Activated T-helper 17 cell treated with anti-CD3 and anti-CD28 coated beads, Interleukin-2, amount 50 U/mL, for 72 hours (primary cell): ENCODE data around the gene C16orf89. TPM values are rescaled to one million over a fixed set of nuclear protein-coding genes. Genes with fewer than 3 reads are reported as not detected.
"Not testable (repeated sequence)": the region's sequence is repeated elsewhere in the genome, so short reads cannot be mapped to it uniquely, and the experiment has no call there.

Source experiments
- ATAC-seq: fragments of 150-1000 bp; cut with Tn5 transposase; replicated peaks from 2 replicates; pipeline ENCODE4 v1.10.0; 2021; ENCODE audit warnings: mild to moderate bottlenecking, moderate library complexity
- H3K27ac Mint-ChIP-seq: one replicate; pipeline ENCODE4 v1.8.0; 2022; ENCODE audit warnings: mixed read lengths
- H3K27me3 Mint-ChIP-seq: one replicate; pipeline ENCODE4 v1.8.0; 2022; ENCODE audit warnings: mixed read lengths
- H3K36me3 Mint-ChIP-seq: one replicate; pipeline ENCODE4 v1.8.0; 2022; ENCODE audit warnings: low read depth, mild to moderate bottlenecking, mixed read lengths
- H3K4me1 Mint-ChIP-seq: one replicate; pipeline ENCODE4 v1.8.0; 2022; ENCODE audit warnings: mixed read lengths
- H3K4me3 Mint-ChIP-seq: one replicate; pipeline ENCODE4 v1.8.0; 2022; ENCODE audit warnings: mild to moderate bottlenecking, mixed read lengths
- H3K9me3 Mint-ChIP-seq: one replicate; pipeline ENCODE4 v1.8.0; 2022; ENCODE audit warnings: mixed read lengths
- total RNA-seq, 2 donors: library from RNA; stranded (reverse); gene quantifications; one replicate each; pipeline ENCODE4 v1.2.3, GENCODE V29; 2022

C16orf89 gene, protein sequence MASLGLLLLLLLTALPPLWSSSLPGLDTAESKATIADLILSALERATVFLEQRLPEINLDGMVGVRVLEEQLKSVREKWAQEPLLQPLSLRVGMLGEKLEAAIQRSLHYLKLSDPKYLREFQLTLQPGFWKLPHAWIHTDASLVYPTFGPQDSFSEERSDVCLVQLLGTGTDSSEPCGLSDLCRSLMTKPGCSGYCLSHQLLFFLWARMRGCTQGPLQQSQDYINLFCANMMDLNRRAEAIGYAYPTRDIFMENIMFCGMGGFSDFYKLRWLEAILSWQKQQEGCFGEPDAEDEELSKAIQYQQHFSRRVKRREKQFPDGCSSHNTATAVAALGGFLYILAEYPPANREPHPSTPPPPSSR
- total RNA-seq = not detected

DNA sequence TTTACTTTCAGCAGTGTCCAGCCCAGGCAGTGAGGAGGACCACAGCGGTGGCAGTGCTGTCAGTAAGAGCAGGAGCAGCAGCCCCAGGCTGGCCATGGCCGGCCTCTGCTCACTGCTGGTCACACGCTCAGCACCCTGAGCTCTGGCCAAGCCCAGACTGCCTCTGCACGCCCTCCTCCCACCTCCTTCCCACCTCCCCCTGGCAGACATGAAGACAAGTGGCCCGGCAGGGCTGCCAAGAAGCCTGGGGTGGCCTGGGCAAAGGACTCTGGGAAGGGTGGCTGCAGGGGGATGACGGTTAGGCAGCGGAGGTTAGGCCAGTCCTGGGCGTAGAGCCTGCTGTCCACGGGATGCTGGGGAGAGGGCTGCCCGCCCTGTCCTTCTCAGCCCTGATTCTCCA, at the start of gene C16orf89:
C16orf89 (minus strand) TSS at position 144 of the 400 bp plus-strand sequence; CDS start at position 96, 48 bp downstream.
- H3K9me3 Mint-ChIP-seq = no peaks in the 10 kb centered on the region
- no peaks in the 10 kb centered on the region for H3K36me3 Mint-ChIP-seq
- H3K4me3 Mint-ChIP-seq = no peak within 1 kb of the TSS
- ATAC-seq = no peak
- no peaks in the 10 kb centered on the region for H3K27me3 Mint-ChIP-seq
- H3K27ac Mint-ChIP-seq = no peak within 1 kb of the TSS
- H3K4me1 Mint-ChIP-seq = peaks cover 2% of the 10 kb centered on the region

DNA sequence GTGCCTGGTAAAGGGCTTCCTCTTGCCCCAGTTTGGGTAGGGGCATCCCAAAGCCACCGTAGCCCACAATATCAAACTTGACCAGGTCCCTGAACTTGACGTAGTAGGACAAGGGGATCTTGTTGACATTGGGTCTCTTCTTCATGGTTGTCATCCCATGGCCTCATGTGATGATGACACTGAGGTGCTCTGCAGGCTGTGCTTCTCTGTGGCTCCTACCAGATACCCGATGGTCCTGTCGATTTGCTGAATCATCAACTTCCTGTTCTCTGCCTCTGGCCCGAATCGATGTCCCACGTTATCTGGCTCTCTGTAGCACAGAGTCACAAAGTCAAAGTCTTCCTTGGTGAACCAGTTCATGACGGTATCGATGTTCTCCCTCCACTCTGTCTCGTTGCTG, 45.2 kb upstream of the C16orf89 start:
- ATAC-seq = not testable (repeated sequence)

DNA sequence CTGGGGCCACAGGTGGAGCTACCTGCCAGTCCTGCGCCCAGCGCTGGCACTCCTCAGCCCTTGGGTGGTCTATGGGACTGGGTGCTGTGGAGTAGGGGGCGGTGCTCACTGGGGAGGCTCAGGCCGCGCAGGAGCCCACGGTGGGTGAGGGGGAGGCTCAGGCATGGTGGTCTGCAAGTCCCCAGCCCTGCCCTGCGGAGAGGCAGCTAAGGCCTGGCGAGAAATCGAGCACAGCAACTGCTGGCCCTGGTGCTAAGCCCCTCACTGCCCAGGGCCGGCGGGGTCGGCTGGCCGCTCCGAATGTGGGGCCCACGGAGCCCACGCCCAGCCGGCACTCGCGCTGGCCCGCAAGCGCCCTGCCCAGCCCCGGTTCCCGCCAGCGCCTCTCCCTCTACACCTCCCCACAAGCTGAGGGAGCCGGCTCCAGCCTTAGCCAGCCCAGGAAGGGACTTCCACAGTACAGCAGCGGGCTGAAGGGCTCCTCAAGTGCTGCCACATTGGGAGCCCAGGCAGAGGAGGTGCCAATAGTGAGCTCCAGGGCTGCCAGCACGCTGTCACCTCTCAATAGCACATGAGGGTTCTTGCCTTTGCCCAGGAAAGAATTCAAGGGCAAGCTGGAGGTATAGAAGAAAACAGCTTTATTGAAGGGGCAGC, 42.9 kb upstream of the C16orf89 start:
- no peak overlapping the region for H3K27ac Mint-ChIP-seq
- no peak for ATAC-seq
- no peak overlapping the region for H3K4me3 Mint-ChIP-seq

More for the DNA sequence above, 45.2 kb upstream of the C16orf89 start:
- H3K4me1 Mint-ChIP-seq, H3K9me3 Mint-ChIP-seq, H3K27me3 Mint-ChIP-seq, H3K4me3 Mint-ChIP-seq, H3K36me3 Mint-ChIP-seq, H3K27ac Mint-ChIP-seq: not testable (repeated sequence)

DNA sequence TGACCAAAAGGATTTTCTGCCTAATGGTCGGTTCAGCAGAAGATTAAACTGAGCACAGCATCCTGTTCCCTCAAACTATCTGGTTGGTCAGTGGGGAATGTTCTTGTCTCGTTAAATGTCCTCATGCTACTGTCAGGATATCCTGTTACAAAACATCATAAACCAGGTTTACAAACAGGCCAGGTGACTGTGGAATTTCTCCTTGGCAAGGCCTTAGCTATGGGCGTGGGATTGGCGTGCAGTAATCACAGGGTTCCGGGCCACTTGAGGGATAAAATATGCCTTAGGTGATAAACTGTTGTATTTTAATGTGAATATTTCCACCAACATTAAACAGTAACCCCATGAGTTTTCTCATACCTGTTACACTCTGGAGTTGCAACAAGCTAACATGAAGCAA, 39.3 kb upstream of the C16orf89 start:
- not testable (repeated sequence) for H3K36me3 Mint-ChIP-seq, H3K4me3 Mint-ChIP-seq, H3K9me3 Mint-ChIP-seq, H3K4me1 Mint-ChIP-seq, ATAC-seq, H3K27ac Mint-ChIP-seq, H3K27me3 Mint-ChIP-seq

More for the DNA sequence above, 42.9 kb upstream of the C16orf89 start:
- Mint-ChIP-seq H3K9me3 (no peaks in the 10 kb centered on the region), H3K27me3 (peaks cover 3% of the 10 kb centered on the region), H3K4me1 (no peaks in the 10 kb centered on the region), H3K36me3 (no peaks in the 10 kb centered on the region)

DNA sequence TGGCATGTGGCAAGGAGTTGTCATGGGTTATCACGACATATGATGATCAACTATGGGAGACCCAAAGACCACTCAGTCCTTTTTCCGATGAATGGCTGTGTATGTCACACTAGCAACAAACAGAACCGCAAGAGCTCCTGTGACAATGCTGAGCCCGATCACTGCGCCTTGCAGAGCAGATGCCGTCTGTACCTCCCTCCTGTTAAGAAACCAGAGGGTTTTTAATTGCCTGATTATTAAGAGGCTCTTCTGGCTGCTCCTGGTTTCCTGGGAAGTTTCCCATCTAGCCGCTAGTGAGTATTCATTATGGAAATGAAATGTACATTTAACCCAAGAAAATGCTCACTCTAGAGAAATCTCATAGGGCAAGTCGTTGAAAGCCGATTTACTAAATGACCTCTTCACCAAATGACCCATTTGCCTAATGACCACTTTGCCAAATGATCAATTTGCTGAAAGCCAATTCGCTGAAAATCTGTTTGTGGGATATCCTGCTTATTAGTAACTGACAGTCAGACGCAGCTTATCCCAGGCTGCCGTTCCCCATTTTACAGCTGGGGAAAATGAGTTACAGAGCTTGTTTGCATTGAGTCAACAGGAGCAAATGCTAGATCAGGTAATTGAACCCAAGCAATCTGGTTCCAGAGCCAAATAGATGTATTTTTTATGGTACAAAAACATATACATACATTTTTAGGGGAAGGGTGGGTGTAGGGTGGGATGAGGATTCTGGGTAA, 37.7 kb upstream of the C16orf89 start:
- not testable (repeated sequence) for H3K36me3 Mint-ChIP-seq, H3K4me1 Mint-ChIP-seq, ATAC-seq, H3K27ac Mint-ChIP-seq, H3K9me3 Mint-ChIP-seq, H3K4me3 Mint-ChIP-seq, H3K27me3 Mint-ChIP-seq

DNA sequence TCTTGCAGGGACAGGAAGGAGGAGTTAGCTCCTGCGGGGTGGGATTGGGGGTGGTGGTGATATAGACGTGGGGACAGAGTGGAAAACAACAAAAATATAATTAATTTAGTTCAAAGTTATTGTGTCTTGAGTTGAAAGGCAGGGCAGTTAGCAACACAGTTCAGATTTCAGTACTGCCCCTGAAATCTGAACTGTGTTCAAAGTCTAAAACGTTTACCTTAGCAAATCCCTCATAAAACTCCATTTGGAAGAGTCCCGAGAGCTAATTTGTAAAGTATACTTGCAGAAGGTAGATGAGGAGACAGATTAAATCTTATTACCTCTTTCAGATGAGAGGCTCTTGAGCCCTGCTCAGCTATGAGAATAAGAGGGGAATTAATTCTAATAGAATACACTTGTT, 33.4 kb upstream of the C16orf89 start:
- Mint-ChIP-seq H3K4me3 (peak overlapping the region; percentile 84), H3K4me1 (peaks cover 12% of the 10 kb centered on the region)
- H3K36me3 Mint-ChIP-seq, H3K9me3 Mint-ChIP-seq, H3K27me3 Mint-ChIP-seq, H3K27ac Mint-ChIP-seq, ATAC-seq: not testable (repeated sequence)

DNA sequence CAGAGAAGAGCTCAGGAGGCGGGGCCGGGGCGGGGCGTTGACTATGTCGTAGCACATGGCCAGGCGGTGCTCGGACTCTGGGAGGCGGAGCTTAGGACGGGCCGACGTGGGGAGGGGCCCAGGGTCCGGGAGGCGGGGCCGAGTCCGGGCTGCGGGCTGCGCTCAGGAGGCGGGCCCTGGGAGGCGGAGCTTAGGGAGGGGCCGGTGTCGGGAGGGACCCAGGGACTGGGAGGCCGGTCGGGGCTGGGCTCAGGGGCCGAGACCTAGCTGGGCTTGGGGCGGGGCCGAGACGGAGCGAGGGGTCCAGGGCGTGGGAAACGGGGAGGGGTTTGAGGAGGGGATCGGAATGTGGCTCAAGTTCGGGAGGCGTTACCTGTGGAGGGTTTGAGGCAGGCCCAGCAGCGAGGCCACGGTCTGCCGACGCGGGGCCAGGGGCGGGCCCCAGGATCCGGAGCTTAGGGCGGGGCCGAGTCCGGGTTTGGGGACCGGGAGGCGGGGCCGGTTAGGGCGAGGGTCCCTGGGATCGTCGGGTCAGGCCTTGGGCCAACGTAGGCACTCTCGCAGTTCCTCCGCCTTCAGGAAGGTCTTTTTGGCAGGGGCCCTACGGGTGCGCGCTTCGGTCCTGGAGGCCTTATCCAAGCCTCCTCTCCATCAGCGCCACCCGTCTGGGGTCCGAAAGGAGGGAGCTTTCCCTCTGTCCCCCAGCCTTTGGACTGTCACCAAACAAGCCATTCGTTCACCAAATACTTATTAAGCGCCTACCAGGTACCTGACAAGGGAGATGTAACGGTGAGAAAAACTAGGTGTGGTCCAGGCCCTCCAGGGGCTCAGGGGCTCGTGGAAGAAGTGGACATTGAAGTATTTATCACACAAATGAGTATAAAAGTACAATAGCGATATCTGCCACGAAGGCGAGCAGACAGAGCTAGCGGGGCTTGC, 32.7 kb upstream of the C16orf89 start:
- not testable (repeated sequence) for H3K9me3 Mint-ChIP-seq, H3K36me3 Mint-ChIP-seq, H3K27me3 Mint-ChIP-seq
- peaks cover 12% of the 10 kb centered on the region for H3K4me1 Mint-ChIP-seq
- peak overlapping the region; percentile 78 for H3K27ac Mint-ChIP-seq
- peak; percentile 75 for ATAC-seq
- H3K4me3 Mint-ChIP-seq = peak overlapping the region; percentile 84

DNA sequence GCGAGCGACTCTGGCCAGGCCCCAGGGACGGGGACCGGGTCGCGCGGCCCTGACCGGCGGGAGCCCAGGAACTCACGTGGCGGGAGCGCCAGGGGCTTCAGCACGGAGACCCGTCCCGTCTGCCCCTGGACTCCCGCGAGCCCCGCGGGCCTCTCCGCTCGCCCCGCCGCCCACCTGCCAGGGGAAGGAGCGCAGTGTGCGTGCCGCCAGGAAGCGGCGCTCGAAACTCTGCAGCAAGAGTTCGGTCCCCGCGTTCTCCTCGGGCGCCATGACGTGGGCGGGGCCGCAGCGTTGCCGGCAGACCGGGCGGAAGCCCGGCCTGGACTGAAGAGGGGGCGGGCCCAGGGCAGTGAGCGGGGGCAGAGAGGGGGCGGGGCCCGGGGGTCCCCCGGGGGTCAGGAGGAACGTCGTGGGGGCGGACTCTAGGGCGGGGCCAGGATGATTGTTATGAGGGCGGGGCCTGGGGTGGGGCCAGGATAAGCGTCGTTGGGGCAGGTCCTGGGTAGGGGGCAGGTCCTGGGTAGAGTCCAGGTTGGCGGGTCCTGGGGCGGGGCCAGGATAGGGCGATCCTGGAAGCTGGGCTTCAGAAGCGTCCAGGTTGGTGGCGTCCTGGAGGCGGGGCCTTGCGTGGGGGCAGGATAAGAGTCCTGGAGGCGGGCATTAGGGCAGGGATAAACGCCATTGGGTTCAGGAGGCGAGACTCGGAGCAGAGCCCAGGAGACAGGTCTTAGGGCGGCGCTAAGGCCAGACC, 31.9 kb upstream of the C16orf89 start, which contains the start of gene EEF2KMT:
EEF2KMT (minus strand) TSS at position 326 of the 751 bp plus-strand sequence; CDS start at position 270, 56 bp downstream.
- ATAC-seq = peak; percentile 99
- H3K27me3 Mint-ChIP-seq, H3K9me3 Mint-ChIP-seq, H3K36me3 Mint-ChIP-seq: not testable (repeated sequence)
- peak within 1 kb of the TSS; percentile 78 for H3K27ac Mint-ChIP-seq
- peak within 1 kb of the TSS; percentile 84 for H3K4me3 Mint-ChIP-seq
- peaks cover 12% of the 10 kb centered on the region for H3K4me1 Mint-ChIP-seq

DNA sequence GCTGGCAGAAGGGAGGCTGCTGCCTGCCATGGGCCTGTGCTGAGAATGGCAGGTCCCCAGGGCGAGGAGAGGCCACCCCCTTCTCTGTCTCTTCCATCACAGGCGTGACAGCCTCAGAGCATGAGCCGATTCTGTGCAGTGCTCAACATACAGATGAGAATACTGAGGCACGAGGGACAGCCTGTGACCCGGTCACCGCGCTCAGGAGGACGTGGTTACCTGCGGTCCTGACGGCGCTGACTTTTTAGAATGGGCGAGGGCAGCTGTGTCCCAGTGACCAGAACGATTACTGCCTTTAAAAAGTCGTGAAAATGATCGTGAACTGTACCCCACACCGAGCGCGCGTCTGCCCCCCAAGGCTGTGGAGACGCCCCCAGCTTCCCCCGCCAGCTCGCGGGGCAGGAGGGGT, 31.3 kb upstream of the C16orf89 start:
- H3K27me3 Mint-ChIP-seq, H3K9me3 Mint-ChIP-seq, ATAC-seq, H3K36me3 Mint-ChIP-seq: not testable (repeated sequence)
- H3K4me1 Mint-ChIP-seq = peaks cover 12% of the 10 kb centered on the region
- peak overlapping the region; percentile 84 for H3K4me3 Mint-ChIP-seq
- H3K27ac Mint-ChIP-seq = peak overlapping the region; percentile 18

DNA sequence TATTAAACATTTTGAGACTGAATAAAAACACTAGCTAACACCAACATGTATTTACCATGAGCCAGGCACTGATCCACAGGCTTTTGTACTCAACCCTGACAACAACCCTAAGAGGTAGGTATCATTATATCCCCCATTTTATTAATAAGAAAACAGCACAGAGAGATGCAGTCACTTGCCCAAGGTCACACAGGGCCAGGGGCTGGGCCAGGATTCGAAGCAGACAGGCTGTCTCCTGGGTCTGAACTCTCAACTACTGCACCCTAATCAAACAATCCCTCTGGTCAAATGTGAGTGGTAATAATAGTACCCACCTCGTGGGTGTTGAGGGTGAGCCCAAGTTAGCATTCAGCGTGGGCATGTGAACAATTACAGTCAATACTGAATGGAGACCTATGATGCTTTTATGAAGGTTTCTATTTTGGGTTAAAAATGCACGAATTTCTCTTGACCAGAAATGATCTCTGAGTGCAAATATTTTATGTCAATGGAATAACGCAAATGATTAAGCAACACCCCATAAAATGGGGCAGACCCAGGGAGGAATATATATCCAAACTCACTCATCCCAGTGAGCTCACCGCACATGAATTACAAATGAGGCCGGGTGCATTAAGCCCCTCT, 30.8 kb upstream of the C16orf89 start:
- not testable (repeated sequence) for ATAC-seq

DNA sequence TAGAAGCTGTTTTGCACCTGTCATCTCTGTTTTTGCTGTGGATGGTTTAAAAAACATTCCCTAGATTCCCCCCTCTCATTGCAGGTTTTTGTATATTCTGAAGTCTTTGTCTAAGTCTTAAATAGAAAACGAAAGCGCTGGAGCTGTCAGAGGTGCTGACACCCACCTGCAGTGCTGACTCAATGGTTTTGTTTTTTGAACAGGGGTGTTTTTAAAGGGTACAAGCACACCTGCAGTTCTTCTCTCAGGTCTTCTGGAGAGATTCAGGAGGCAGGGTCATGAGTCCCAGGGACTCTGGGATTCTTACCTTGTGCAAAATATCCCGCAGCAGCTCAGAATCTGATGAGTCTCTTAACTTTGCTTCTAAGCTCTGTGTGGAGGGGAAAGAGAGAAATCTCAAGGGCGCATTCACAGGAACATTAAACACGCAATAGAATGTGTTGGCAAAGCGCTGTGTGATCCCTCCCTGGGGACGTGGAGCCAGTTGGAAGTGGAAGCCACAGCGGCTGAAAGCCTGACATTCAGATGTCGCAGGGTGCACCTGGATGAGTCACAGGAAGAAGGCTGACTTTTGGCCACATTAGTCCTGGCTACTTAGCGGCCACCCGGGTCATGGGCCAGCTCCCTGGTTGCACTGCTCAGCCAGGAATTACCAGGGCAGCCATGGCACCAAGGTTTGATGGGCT, 29.5 kb upstream of the C16orf89 start:
- H3K27me3 Mint-ChIP-seq, H3K27ac Mint-ChIP-seq, ATAC-seq, H3K9me3 Mint-ChIP-seq: not testable (repeated sequence)
- H3K4me1 Mint-ChIP-seq = peaks cover 12% of the 10 kb centered on the region
- H3K4me3 Mint-ChIP-seq = peak overlapping the region; percentile 20
- peaks cover 15% of the 10 kb centered on the region for H3K36me3 Mint-ChIP-seq

More for the DNA sequence above, 30.8 kb upstream of the C16orf89 start:
- H3K9me3 Mint-ChIP-seq, H3K27me3 Mint-ChIP-seq: not testable (repeated sequence)
- peaks cover 14% of the 10 kb centered on the region for H3K36me3 Mint-ChIP-seq
- peak overlapping the region; percentile 84 for H3K4me3 Mint-ChIP-seq
- H3K27ac Mint-ChIP-seq = peak overlapping the region; percentile 18
- peaks cover 12% of the 10 kb centered on the region for H3K4me1 Mint-ChIP-seq

DNA sequence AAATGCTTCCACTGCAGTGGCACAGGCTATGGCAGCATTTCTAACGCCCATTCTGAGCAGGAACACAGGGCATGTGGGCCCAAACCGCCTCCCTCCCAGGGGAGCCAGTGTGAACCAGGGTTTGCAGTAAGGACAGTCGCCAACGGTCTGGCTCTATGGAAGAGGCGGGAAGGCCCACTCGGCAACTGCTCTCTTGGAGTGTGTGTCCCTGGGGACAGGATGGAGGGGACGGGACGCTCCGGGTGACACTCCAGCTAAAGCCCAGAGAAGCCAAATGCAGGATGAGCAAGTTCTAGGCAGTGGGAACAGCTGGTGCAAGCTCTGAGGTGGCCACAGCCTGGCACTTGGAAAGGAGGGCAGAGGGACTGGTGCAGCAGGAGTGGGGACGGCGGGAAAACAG, 28.0 kb upstream of the C16orf89 start:
- ATAC-seq, H3K9me3 Mint-ChIP-seq, H3K27me3 Mint-ChIP-seq, H3K27ac Mint-ChIP-seq, H3K4me3 Mint-ChIP-seq: not testable (repeated sequence)
- Mint-ChIP-seq H3K36me3 (peaks cover 16% of the 10 kb centered on the region), H3K4me1 (peaks cover 12% of the 10 kb centered on the region)
